HG03135 (cell line): ENCODE results near the gene EEFSEC.

Experiments used
- ATAC-seq: cut with Tn5 transposase; IDR thresholded peaks from one replicate; pipeline ENCODE4 v1.9.1; 2021; ENCODE audit warnings: mild to moderate bottlenecking, moderate library complexity; ENCODE audit not compliant: unreplicated experiment

Gene EEFSEC

DNA sequence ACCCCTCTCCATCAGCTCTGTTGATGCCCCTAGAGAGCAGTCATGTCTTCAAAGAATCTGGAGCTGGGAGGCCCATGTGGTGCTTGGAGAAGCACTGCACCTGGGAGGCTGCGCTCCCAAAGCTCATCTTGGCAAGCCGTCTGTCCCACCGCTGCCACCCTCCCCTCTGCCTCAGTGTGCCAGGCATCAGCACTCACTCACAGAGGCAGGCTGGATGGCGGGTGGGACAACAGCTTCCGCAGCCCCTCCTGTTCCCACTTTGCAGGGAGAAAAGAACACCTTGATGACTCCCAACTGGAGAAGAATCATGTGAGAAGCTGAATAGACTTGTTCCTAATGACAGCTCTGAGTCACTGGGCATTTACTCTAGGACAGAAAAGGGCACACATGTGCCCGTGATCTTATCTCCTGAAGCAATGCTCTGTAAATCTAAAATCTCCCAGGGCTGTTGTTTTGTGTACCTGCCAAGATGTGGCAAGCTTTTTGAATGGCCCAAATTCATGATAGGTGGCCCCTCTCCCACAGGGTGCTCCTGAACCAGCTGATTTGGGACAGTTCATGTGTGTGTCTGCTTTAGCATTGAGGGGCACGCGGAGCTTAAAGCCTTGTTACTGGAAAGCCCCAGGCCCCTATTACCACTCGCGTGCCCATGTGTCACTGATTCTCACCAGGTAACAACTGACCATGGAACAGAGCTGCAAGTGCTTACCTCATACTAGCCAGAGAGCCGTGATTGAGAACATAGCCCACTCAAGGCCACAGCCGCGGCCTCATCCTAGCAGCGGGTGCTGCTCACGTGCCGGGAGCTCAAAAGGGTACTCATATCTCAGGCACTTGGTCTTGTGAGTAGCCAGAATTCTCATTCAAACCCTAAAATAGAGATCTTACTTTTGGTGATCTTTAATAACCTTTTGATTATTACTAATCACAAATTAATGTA is 209.0 kb downstream of the EEFSEC start:
- no peak for ATAC-seq

DNA sequence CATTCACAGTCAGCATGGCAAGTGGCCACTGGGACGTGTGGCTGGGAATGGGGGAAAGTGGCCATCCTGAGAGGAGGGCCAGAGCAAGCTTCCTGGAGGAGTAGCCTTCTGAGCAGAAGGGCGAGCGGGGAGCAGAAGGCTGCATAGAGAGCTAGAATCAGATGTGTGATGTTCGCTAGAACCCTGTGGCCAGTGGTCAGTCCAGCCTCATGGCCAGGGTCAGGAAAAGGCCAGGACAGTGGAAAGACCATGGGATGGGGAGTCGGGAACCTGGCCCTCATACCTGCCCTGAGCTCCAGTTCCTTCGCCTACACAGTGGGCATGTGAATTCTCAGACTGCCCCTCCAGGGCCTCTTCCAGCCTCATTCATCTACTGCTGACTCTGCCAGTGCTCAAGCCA is 211.0 kb downstream of the EEFSEC start:
- no peak for ATAC-seq

- no peak for ATAC-seq
Observed at GRCh38 chr3:128364808-128365360, 211.6 kb downstream of the EEFSEC start.

DNA sequence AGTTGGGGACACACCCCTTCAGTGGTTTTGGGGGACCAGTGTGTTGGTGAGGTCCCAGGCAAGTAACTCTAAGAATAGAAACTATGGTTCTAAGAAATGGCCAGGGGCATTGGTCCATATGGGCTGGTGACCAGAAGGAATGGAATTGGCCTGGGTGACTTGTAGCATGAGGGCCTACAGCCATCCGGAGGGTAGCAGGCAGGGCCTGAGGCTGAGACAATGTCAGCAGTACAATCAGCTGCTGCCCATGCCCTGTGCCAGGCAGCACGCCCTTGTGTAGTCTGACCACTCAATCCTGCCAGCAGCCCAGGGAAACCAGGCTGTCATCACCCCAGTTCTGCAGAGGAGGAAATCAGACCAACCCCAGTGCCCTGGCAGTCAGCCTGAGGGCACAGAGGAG is 212.9 kb downstream of the EEFSEC start:
- no peak for ATAC-seq

GRCh38 chr3:128366652-128367051 is 213.4 kb downstream of the EEFSEC start:
- no peak for ATAC-seq

DNA sequence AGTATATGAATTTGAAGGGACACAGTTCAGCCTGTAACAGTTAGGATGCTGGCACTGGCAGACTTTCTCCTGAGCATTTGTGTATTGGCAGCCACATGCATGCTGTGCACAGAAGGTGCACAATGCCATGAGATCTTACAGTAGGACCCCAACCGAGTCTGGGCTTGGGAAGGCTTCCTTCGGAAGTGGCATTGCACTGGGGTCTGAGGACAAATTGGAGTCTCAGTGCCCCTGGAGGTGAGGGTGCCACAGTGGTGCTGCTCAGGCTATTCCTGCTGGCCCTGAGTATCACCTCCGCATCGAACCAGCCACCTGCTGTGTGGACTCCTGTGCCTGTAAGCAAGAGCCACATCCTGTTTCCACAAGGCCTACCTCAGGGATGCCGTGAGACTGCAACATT is 213.9 kb downstream of the EEFSEC start:
- no peak for ATAC-seq

- ATAC-seq, result no peak
Observed at GRCh38 chr3:128367761-128368160, 214.5 kb downstream of the EEFSEC start.

GRCh38 chr3:128368626-128369025 is 215.3 kb downstream of the EEFSEC start:
- ATAC-seq, result no peak

DNA sequence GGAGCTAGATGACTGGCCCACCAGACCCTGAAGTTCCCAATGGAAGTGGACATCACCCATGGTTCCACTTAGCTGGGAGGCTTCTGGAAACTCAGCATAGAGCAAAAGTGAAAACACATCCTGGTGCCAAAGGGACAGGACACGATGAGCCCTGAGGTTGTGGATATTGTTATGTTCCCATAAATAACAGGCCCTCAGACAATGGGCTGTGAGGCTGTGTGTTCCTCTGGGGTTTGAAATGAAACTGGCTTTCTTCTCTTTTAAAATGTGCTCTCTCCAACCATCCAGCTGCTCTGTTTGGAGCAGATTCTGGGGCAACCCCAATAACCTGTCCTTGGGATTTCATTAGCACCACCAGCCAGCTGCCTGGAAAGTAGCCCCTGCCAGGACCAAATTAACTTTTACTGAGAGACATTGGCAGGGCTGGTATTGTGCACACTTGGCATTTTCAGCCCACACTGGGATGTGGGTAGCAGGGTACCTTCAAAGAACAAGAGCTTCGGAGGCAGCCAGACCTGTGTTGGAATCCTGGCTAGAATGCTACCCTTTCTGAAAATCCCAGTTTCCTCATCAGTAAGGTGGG is 215.9 kb downstream of the EEFSEC start:
- no peak for ATAC-seq

GRCh38 chr3:128369881-128370642 is 216.8 kb downstream of the EEFSEC start:
- ATAC-seq, result no peak

GRCh38 chr3:128372281-128372680 is 219.0 kb downstream of the EEFSEC start:
- ATAC-seq, result no peak

DNA sequence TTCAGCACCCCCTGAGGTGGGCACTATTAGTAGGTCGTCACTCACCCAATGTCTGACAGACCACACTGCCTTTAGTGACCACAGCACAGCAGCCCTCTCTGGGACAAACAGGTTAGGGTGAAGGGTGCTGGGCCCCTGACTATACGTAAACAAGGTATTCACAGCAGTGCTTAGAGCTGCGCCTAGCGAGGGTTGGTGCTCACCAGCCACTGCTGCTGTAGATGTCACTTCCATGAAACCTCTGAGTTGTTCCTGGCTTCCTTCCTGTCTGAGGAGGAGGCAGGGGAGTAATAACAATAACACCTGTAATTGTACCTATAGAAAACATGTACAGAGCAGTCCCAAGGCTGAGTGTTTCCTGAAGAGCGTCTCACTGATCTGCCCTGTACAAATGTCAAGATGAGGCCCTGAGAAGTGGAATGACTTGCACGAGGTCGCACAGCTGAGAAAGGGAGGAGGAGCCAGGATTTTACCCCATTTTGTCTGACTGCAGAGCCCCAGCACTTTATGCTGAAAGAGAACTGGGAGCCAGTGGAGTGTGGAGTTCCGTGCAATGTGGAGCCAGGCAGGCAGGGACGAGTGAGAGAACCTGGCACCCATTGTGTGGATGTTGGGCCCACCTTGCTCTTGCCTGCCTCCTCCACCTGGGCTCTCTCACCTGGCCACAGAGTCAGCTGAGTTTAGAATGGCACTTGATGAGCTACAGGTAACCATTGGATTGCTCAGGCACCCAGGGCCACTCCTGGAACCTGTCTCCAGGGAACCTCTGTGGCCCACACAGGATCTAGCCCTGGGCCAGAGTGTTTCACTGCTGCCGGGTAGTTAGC is 219.6 kb downstream of the EEFSEC start:
- ATAC-seq, result no peak

- no peak for ATAC-seq
Observed at GRCh38 chr3:128374746-128375445, 221.6 kb downstream of the EEFSEC start.

- ATAC-seq, result no peak
Observed at GRCh38 chr3:128376516-128376915, 223.2 kb downstream of the EEFSEC start.

DNA sequence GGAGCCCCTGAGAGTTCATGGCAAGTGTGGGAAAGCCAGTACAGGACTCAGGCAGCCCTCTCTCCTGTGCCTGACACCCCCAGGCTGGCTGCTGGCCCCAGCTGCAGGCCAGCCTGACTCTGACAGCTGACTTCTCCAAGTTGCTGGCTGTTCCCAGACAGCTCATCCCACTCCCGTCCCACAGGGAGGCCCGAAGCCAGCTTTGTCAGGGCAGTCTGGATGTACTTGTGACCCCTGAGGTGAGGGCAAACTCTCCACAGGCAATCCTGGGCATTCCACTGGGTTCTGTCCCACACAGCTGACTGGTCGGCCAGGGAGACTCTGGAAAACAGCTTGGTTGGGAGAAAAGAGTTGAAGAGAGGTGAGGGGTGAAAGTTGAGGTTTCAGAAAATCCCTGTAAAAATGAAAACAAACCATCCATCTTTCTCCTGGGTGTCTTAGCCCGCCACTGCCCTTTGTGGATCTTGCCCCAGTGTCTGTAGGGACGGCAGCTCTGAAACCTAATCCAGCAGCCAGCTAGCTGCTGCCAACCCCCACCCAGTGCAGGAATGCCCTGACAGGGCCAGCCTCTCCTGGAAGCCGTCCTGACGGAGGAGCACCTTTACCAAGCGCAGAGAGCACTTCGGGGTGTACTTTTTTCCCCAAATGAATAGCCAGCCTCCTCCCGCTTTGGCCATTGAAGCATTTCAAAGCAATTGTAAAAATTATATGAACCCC is 225.5 kb downstream of the EEFSEC start:
- ATAC-seq, result no peak

GRCh38 chr3:128379367-128380160 is 226.3 kb downstream of the EEFSEC start:
- no peak for ATAC-seq

DNA sequence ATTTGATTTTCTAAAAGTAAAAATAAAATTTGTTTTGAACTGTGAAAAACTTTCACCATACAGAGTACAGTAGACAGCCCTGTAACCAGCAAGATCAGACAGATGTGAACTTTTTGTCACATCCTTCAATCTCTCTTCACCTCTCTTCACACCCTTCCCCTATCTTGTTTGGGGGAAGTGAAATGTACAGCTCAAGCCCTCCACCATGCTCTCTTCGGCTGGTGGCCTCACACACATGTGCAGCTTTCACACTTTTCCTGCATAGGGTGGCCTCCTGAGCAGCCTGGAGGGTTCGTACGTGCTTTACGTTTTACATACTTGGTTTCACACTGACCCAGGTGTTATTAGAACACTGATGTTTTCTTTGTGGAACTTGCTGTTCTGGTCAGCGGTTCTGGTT is 227.0 kb downstream of the EEFSEC start:
- ATAC-seq, result no peak

DNA sequence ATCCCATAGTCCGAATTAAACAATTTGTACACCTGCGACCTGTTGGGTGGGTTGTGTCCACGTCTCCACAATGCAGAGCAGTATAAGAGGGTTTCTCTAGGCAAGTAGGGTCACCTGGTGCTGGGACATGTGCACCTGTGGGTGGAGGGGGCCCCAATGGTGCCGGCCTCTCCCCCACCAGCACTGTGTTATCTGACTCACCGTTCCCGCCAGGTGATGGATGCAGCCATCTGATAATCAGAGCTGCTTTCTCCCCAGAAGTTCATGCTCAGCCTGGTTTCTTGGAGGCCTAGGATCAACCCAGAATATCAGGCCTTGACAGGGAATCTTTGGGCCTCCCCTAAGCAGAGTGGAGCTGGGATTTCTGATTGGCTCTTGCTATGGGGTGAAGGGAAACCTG is 227.4 kb downstream of the EEFSEC start:
- no peak for ATAC-seq
